H1 (cell line): Measurements from ENCODE around the gene SLC24A5. TPM values are rescaled to one million over a fixed set of nuclear protein-coding genes. Genes with fewer than 3 reads are reported as not detected.

Experiments
- EP300 ChIP-seq, 2 experiments: IDR thresholded peaks; 1 replicate in 1 of 2; 2 replicates in 1 of 2; pipeline ENCODE4 v1.6.1; 2011 to 2012; ENCODE audit warnings: low read depth in 2 of 2, low read length in 2 of 2, mild to moderate bottlenecking in 2 of 2, borderline replicate concordance in 1 of 2, inconsistent platforms in 1 of 2, moderate library complexity in 1 of 2
- HDAC2 ChIP-seq, 2 experiments: fragments of 300-600 bp in 1 of 2; sonication (generic) in 1 of 2; IDR thresholded peaks; 2 replicates each; pipeline ENCODE4 v1.6.1; 2011 to 2012; ENCODE audit warnings: low read depth in 2 of 2, low read length in 2 of 2, mild to moderate bottlenecking in 2 of 2, moderate library complexity in 2 of 2, borderline replicate concordance in 1 of 2, inconsistent platforms in 1 of 2
- KDM4A ChIP-seq: IDR thresholded peaks from one replicate; pipeline ENCODE4 v1.7.1; 2012; ENCODE audit warnings: low read depth, mild to moderate bottlenecking, moderate library complexity, low read length, inconsistent platforms; ENCODE audit not compliant: severe bottlenecking
- KDM5A ChIP-seq: fragments of 200-600 bp; IDR thresholded peaks from 2 replicates; pipeline ENCODE4 v1.7.1; 2012; ENCODE audit warnings: mild to moderate bottlenecking, low read length, inconsistent platforms, mixed read lengths
- POU5F1 ChIP-seq: IDR thresholded peaks from 2 replicates; pipeline ENCODE4 v1.6.1; 2011; ENCODE audit warnings: low read depth, mild to moderate bottlenecking, low read length, moderate library complexity
- TBP ChIP-seq: IDR thresholded peaks from 2 replicates; pipeline ENCODE4 v1.6.1; 2011; ENCODE audit warnings: low read depth, low read length, improper control_type of control experiment
- polyA plus RNA-seq, 7 experiments: library from polyadenylated mRNA; depleted of rRNA in 3 of 7; stranded (reverse) in 5 of 7; unstranded in 2 of 7; fragments of >200 nt in 5 of 7; fragments of 200-250 nt in 2 of 7; gene quantifications; 1 replicate in 5 of 7; 2 replicates in 1 of 7; 4 replicates in 1 of 7; pipeline versions ENCODE4 v1.2.1 to v1.2.3, GENCODE V29; 2011 to 2013; ENCODE audit warnings: missing spikeins in 2 of 7, mixed read lengths in 2 of 7
- total RNA-seq: library from RNA; stranded (reverse); fragmentation: NEBNext Ultra II Directional; extraction: Animal tissue kit (Norgen Biotek cat#: 25700); gene quantifications from 2 replicates; pipeline ENCODE4 v1.2.1, GENCODE V29; 2021
- TF ChIP-seq, protein P1 (sequence below): fragments of 300-600 bp; sonication (generic); IDR thresholded peaks from 2 replicates; pipeline ENCODE4 v1.7.1; 2012; ENCODE audit warnings: low read length, moderate library complexity, mild to moderate bottlenecking, inconsistent platforms; ENCODE audit not compliant: insufficient replicate concordance
- TF ChIP-seq, protein P2 (sequence below): IDR thresholded peaks from 2 replicates; pipeline ENCODE4 v1.6.1; 2011; ENCODE audit warnings: low read depth, mild to moderate bottlenecking, low read length; ENCODE audit not compliant: insufficient read depth
- TF ChIP-seq, protein P3 (sequence below): IDR thresholded peaks from 2 replicates; pipeline ENCODE4 v1.6.1; 2011; ENCODE audit warnings: low read length, improper control_type of control experiment

Gene SLC24A5
- total and polyA plus RNA-seq, 2 of the 8 experiments (the other 6 are each of a cell fraction or from before 2014, with no cell fraction given), result not detected

DNA sequence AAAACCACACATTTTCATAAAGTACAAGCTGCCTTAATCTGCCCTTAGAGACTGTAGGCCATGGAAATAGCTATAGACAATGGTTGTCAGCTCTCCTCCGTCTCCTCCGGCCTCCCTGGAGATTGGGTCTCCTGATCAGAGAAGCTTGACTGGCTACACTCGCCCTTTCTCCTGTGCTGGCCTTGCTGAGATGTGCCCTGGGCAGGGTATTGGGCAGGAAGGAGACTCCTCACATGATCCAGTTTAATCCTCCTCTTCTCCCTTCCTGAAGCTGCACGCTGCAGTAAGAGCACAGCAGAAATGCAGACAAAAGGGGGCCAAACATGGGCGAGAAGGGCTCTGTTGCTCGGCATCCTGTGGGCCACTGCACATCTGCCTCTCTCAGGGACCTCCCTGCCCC, at the start of gene SLC24A5 (continued):
- TF ChIP-seq, protein P1, sequence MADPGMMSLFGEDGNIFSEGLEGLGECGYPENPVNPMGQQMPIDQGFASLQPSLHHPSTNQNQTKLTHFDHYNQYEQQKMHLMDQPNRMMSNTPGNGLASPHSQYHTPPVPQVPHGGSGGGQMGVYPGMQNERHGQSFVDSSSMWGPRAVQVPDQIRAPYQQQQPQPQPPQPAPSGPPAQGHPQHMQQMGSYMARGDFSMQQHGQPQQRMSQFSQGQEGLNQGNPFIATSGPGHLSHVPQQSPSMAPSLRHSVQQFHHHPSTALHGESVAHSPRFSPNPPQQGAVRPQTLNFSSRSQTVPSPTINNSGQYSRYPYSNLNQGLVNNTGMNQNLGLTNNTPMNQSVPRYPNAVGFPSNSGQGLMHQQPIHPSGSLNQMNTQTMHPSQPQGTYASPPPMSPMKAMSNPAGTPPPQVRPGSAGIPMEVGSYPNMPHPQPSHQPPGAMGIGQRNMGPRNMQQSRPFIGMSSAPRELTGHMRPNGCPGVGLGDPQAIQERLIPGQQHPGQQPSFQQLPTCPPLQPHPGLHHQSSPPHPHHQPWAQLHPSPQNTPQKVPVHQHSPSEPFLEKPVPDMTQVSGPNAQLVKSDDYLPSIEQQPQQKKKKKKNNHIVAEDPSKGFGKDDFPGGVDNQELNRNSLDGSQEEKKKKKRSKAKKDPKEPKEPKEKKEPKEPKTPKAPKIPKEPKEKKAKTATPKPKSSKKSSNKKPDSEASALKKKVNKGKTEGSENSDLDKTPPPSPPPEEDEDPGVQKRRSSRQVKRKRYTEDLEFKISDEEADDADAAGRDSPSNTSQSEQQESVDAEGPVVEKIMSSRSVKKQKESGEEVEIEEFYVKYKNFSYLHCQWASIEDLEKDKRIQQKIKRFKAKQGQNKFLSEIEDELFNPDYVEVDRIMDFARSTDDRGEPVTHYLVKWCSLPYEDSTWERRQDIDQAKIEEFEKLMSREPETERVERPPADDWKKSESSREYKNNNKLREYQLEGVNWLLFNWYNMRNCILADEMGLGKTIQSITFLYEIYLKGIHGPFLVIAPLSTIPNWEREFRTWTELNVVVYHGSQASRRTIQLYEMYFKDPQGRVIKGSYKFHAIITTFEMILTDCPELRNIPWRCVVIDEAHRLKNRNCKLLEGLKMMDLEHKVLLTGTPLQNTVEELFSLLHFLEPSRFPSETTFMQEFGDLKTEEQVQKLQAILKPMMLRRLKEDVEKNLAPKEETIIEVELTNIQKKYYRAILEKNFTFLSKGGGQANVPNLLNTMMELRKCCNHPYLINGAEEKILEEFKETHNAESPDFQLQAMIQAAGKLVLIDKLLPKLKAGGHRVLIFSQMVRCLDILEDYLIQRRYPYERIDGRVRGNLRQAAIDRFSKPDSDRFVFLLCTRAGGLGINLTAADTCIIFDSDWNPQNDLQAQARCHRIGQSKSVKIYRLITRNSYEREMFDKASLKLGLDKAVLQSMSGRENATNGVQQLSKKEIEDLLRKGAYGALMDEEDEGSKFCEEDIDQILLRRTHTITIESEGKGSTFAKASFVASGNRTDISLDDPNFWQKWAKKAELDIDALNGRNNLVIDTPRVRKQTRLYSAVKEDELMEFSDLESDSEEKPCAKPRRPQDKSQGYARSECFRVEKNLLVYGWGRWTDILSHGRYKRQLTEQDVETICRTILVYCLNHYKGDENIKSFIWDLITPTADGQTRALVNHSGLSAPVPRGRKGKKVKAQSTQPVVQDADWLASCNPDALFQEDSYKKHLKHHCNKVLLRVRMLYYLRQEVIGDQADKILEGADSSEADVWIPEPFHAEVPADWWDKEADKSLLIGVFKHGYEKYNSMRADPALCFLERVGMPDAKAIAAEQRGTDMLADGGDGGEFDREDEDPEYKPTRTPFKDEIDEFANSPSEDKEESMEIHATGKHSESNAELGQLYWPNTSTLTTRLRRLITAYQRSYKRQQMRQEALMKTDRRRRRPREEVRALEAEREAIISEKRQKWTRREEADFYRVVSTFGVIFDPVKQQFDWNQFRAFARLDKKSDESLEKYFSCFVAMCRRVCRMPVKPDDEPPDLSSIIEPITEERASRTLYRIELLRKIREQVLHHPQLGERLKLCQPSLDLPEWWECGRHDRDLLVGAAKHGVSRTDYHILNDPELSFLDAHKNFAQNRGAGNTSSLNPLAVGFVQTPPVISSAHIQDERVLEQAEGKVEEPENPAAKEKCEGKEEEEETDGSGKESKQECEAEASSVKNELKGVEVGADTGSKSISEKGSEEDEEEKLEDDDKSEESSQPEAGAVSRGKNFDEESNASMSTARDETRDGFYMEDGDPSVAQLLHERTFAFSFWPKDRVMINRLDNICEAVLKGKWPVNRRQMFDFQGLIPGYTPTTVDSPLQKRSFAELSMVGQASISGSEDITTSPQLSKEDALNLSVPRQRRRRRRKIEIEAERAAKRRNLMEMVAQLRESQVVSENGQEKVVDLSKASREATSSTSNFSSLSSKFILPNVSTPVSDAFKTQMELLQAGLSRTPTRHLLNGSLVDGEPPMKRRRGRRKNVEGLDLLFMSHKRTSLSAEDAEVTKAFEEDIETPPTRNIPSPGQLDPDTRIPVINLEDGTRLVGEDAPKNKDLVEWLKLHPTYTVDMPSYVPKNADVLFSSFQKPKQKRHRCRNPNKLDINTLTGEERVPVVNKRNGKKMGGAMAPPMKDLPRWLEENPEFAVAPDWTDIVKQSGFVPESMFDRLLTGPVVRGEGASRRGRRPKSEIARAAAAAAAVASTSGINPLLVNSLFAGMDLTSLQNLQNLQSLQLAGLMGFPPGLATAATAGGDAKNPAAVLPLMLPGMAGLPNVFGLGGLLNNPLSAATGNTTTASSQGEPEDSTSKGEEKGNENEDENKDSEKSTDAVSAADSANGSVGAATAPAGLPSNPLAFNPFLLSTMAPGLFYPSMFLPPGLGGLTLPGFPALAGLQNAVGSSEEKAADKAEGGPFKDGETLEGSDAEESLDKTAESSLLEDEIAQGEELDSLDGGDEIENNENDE, result no peak
- TF ChIP-seq EP300 (IDR thresholded peaks at IDR 0.05; ENCODE audit: borderline replicate concordance in 1 of 2, low read depth in 2 of 2, low read length in 2 of 2) (no peak), POU5F1 (no peak), HDAC2 (IDR thresholded peaks at IDR 0.05; ENCODE audit: borderline replicate concordance in 1 of 2, low read depth in 2 of 2, low read length in 2 of 2) (no peak), KDM4A (no peak), KDM5A (no peak), TBP (no peak)
- TF ChIP-seq, protein P2, sequence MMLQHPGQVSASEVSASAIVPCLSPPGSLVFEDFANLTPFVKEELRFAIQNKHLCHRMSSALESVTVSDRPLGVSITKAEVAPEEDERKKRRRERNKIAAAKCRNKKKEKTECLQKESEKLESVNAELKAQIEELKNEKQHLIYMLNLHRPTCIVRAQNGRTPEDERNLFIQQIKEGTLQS, result no peak
- TF ChIP-seq, protein P3, sequence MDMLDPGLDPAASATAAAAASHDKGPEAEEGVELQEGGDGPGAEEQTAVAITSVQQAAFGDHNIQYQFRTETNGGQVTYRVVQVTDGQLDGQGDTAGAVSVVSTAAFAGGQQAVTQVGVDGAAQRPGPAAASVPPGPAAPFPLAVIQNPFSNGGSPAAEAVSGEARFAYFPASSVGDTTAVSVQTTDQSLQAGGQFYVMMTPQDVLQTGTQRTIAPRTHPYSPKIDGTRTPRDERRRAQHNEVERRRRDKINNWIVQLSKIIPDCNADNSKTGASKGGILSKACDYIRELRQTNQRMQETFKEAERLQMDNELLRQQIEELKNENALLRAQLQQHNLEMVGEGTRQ, result no peak
